T47D (cell line): ENCODE results near the gene TNRC18.

Experiments
- DNase-seq, 2 experiments: peaks; one replicate each; pipeline versions ENCODE4 v3.0.0 to v3.0.0-alpha.2; 2011 to 2012; ENCODE audit warnings: low read depth in 1 of 2, low spot score in 1 of 2
- JUND ChIP-seq: IDR thresholded peaks from 2 replicates; pipeline ENCODE4 v1.6.1; 2012; ENCODE audit warnings: low read depth
- in situ Hi-C: cut with HindIII; loops from 2 replicates; pipeline ENCODE4 v1.10.0; 2016; ENCODE audit warnings: low sequenced_read_pairs, low pct_unique_long_range_greater_than_20kb

The TNRC18 gene

DNA sequence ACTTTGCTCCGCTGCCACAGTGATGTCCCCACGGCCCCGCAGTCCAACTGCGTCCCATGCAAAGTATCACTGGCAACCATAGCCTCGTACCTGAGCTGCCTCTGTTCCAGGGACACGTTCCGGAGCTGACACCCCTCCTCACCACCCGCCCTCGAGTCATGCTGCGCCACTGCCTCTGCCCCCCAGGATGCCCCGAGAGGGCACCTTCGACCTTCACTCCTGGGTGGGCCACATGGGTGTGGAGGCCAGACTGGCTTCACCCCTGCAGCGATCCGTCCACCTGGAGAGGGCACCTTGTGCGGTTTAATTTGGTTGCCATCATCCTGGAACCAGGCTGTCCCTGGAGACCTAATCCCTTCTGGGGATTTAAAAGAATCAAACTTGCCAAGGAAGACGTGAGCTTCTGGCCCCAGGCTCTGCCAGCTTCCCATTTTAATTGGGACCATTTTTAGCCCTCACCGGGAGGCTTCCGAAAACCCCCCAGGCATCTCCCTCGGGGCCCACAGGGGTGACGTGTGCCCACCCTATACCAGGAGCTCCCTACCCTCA is 19.2 kb upstream of the TNRC18 start:
- no peak for DNase-seq
- in situ Hi-C loops = no loop called here
- TF ChIP-seq JUND = no peak

- in situ Hi-C loops = no loop called here
- TF ChIP-seq JUND = no peak
- no peak for DNase-seq
Measured at GRCh38 chr7:5441840-5442503, 18.3 kb upstream of the TNRC18 start.

DNA sequence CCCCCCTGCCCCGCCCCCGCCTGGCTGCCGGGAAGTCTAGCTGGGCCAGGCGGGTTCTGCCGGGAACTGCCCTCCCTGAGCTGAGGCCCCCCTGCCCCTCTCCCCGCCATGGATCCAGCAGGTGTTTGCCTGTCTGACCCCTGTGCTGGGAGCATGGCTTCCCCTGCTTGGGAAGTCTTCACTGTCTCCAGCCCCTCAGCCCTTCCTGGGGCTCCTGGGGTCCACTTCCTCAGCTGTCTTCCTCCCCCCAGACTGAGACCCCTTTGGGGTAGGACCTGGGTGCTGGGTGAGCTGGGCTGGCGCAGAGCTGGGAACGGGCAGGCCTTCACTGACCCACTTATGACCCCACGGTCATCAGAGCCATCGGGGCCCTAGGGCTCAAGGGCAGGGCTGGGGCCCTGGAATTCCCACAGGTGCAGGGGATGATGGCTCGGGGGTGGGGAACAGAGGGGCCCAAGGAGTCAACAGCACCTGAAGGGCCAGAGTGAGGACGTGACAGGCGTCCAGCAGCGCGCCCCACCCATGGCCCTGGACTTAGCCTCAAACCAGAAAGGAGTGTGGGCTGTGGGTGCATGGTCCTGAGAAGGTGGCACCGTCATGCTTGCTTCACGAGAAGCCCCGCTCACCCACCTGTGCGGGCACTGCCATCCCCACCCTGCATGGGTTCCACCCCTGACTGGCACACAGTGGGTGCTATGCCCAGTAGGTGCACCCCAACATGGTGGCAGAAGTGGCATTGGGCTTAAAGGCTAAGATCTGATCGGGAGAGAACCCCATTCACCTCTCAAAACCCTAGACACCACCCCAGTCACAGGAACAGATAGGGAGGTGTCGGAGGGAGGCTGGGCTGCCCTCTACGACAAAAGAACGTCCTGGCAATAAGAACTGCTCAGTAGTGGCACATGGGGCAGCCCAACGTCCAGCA is 16.2 kb upstream of the TNRC18 start:
- no peak for DNase-seq
- in situ Hi-C loops = no loop called here
- TF ChIP-seq JUND = no peak

DNA sequence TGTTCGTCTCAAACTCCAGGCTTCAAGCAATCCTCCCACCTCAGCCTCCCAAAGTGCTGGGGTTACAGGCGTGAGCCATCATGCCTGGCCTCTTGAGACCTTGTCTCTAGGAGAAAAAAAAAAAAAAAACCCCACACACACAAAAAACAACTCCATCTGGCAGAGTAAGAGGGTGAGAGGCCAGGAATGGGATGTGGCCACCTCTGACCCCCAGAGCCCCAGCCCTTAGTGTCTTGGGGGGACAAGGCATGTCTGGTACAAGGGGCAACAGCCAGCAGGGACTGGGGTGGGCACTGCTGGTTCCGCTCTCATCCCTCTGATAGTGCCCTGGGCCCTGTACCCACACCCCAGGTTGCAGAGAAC is 15.6 kb upstream of the TNRC18 start:
- in situ Hi-C loops = no loop called here
- no peak for DNase-seq
- no peak for TF ChIP-seq JUND

GRCh38 chr7:5437987-5438386 is 14.4 kb upstream of the TNRC18 start:
- no peak for TF ChIP-seq JUND
- peak in 1 of 2 experiments; percentile 75 for DNase-seq
- in situ Hi-C loops = no loop called here

GRCh38 chr7:5437348-5437892 is 13.8 kb upstream of the TNRC18 start:
- no peak for TF ChIP-seq JUND
- DNase-seq = no peak
- in situ Hi-C loops = no loop called here

- DNase-seq = no peak
- no peak for TF ChIP-seq JUND
- in situ Hi-C loops = no loop called here
Measured at GRCh38 chr7:5436003-5436678, 12.5 kb upstream of the TNRC18 start.

GRCh38 chr7:5435291-5436002 is 11.8 kb upstream of the TNRC18 start:
- in situ Hi-C loops = no loop called here
- no peak for TF ChIP-seq JUND
- no peak for DNase-seq

DNA sequence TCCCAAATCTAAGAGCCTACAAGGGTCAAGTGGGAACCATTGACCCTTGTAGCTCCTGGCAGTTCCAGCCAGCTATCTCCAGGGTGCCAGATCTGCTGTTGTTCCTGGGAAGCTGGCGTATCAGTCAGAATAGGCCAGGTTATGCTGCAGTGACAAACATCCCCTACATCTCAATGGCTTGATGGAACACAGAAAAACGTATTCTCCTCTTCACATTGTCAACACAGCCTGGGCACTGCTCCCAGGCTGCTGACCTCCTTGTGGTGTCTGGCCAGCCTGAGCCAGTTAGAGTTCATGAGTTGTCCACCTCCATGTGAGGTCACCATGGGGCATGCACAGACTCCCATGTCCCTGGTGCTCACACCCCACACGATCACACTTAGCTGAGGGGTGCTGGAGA is 9.5 kb upstream of the TNRC18 start:
- in situ Hi-C loops = no loop called here
- DNase-seq = no peak
- no peak for TF ChIP-seq JUND

GRCh38 chr7:5432691-5433090 is 9.1 kb upstream of the TNRC18 start:
- DNase-seq = no peak
- in situ Hi-C loops = no loop called here
- TF ChIP-seq JUND = no peak

- TF ChIP-seq JUND = no peak
- in situ Hi-C loops = no loop called here
- no peak for DNase-seq
Measured at GRCh38 chr7:5431560-5432015, 8.0 kb upstream of the TNRC18 start.

DNA sequence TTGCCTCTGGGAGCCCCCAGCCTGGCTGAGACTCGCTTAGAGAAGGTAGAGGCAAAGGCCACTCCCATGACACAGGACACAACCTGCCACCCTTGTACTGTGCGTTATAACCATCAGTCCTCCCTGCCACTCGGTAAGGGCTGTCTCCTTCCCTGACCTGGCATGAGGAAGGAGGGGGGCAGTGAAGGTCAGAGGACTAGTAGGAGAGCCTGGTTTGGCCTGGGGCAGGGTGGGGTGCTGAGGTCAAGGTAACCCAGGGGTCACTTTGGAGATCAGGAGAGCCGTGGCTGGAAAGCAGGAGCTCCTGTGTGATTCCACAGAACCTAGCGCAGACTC is 6.9 kb upstream of the TNRC18 start:
- no peak for TF ChIP-seq JUND
- no peak for DNase-seq
- in situ Hi-C loops = no loop called here
